ENCODE results near the gene CLDN16. TPM values are rescaled to one million over a fixed set of nuclear protein-coding genes. Genes with fewer than 3 reads are reported as not detected.

CLDN16 gene
- total and polyA plus RNA-seq, 9 of the 15 experiments (the other 6 are each of a cell fraction or from before 2014, with no cell fraction given), result 0.04 to 0.11 (median 0.04) TPM; not detected in 6

DNA sequence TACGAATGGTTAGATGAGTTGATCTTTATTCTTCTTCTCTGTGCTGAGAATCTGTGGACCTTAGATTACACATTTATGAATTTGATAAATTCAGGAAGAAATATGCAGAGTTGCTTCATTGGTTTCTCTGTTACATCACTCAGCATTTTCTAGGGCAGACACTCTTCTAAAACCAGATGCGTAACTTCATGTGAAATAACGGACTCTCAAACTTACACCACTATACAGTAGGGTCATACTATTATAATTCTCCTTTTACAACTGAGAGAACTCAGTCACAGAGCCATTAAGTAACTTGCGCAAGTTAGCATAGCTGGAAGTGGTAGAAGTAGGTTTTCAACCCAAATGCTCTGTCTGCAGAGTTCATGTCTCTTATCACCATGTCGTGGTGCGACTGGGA is 56.0 kb downstream of the CLDN16 start (continued):
- TF ChIP-seq, protein P1, sequence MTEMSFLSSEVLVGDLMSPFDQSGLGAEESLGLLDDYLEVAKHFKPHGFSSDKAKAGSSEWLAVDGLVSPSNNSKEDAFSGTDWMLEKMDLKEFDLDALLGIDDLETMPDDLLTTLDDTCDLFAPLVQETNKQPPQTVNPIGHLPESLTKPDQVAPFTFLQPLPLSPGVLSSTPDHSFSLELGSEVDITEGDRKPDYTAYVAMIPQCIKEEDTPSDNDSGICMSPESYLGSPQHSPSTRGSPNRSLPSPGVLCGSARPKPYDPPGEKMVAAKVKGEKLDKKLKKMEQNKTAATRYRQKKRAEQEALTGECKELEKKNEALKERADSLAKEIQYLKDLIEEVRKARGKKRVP (CRISPR knock-in tag; IDR thresholded peaks at IDR 0.05), result no peak
- no peak for TF ChIP-seq PRPF4 (IDR thresholded peaks at IDR 0.05; ENCODE audit: insufficient read depth, low read depth, low read length, poor library complexity, severe bottlenecking)
- TF ChIP-seq TGIF2 (CRISPR knock-in tag; IDR thresholded peaks at IDR 0.05), result no peak
- TF ChIP-seq DIDO1 (tag; IDR thresholded peaks at IDR 0.05; ENCODE audit: low read depth), result no peak
- no peak for TF ChIP-seq ZNF699 (CRISPR knock-in tag; IDR thresholded peaks at IDR 0.05; ENCODE audit: insufficient replicate concordance)
- no peak for TF ChIP-seq NONO (IDR thresholded peaks at IDR 0.05; ENCODE audit: low read depth in 2 of 2, low read length in 1 of 2)
- no peak for TF ChIP-seq ZNF398 (CRISPR knock-in tag; IDR thresholded peaks at IDR 0.05)
- no peak for TF ChIP-seq SP2 (IDR thresholded peaks at IDR 0.05; ENCODE audit: extremely low read depth, low read depth, low read length, poor library complexity, severe bottlenecking)
- TF ChIP-seq ZNF695 (CRISPR knock-in tag; IDR thresholded peaks at IDR 0.05), result no peak
